Upper lobe of left lung (tissue), 4 donors: ENCODE results near the gene DENND1A.

Source experiments
- CTCF ChIP-seq, 6 experiments: fragments of 450-650 bp in 4 of 6; fragments of 200-600 bp in 2 of 6; sonication (generic) in 2 of 6; IDR thresholded peaks; one replicate each; pipeline ENCODE4 v1.5.1; 2016 to 2019; ENCODE audit warnings: antibody characterized with exemption in 6 of 6
- POLR2A ChIP-seq, 4 donors: fragments of 450-650 bp; IDR thresholded peaks; one replicate each; pipeline ENCODE4 v1.5.1; 2016 to 2017; ENCODE audit warnings: antibody characterized with exemption in 4 of 4, mild to moderate bottlenecking in 2 of 4

GRCh38 chr9:123659358-123659757 is 270.6 kb downstream of the DENND1A start:
- no peak for TF ChIP-seq CTCF (IDR thresholded peaks at IDR 0.05)
- TF ChIP-seq POLR2A (IDR thresholded peaks at IDR 0.05), result no peak
